ENCODE measurements around the gene AIPL1. TPM values are rescaled to one million over a fixed set of nuclear protein-coding genes. Genes with fewer than 3 reads are reported as not detected.

AIPL1 gene
- total and polyA plus RNA-seq, 8 donors = 0.06 TPM; not detected in 7

GRCh38 chr17:6421700-6422604 is 13.0 kb downstream of the AIPL1 start:
- Histone ChIP-seq H3K36me3 (no peaks in the 10 kb centered on the region), H3K27ac (no peak overlapping the region), H3K9me3 (no peaks in the 10 kb centered on the region), H3K27me3 (peaks cover 0 to 85% of the 10 kb centered on the region in 2 donors), H3K4me3 (no peak overlapping the region), H3K4me1 (no peaks in the 10 kb centered on the region)
- DNase-seq (peak; percentile 49 to 89 (median 79)), ATAC-seq (peak; percentile 95)
- intact Hi-C loops (cut with DNase I) = loop anchor here (5.0 to 10.0 kb wide), 2 partner anchors 827 to 835 kb away; no protein-coding TSS in a partner anchor
- TF ChIP-seq CTCF (IDR thresholded peaks at IDR 0.05) = peak; percentile 64 to 87

GRCh38 chr17:6420173-6420641 is 14.7 kb downstream of the AIPL1 start:
- H3K4me1 ChIP-seq = no peaks in the 10 kb centered on the region
- H3K4me3 ChIP-seq = no peak overlapping the region
- no peak overlapping the region for H3K27ac ChIP-seq
- DNase-seq (no peak), ATAC-seq (no peak)
- no peak for TF ChIP-seq CTCF (IDR thresholded peaks at IDR 0.05)
- intact Hi-C loops (cut with DNase I) = loop anchor here (5.0 to 10.0 kb wide), 2 partner anchors 825 to 833 kb away; no protein-coding TSS in a partner anchor
- peaks cover 0 to 74% of the 10 kb centered on the region in 2 donors for H3K27me3 ChIP-seq
- H3K36me3 ChIP-seq = no peaks in the 10 kb centered on the region
- no peaks in the 10 kb centered on the region for H3K9me3 ChIP-seq

- peaks cover 0 to 3% of the 10 kb centered on the region in 2 donors for H3K9me3 ChIP-seq
- TF ChIP-seq CTCF (IDR thresholded peaks at IDR 0.05) = no peak
- peaks cover 0 to 33% of the 10 kb centered on the region in 2 donors for H3K27me3 ChIP-seq
- H3K4me3 ChIP-seq = no peak overlapping the region
- DNase-seq (no peak), ATAC-seq (no peak)
- intact Hi-C loops (cut with DNase I) = no loop called here
- no peaks in the 10 kb centered on the region for H3K4me1 ChIP-seq
- no peaks in the 10 kb centered on the region for H3K36me3 ChIP-seq
- H3K27ac ChIP-seq = no peak overlapping the region
These were observed 19.3 kb downstream of the AIPL1 start for GRCh38 chr17:6415616-6416015.

- intact Hi-C loops (cut with DNase I) = no loop called here
- peaks cover 0 to 24% of the 10 kb centered on the region in 2 donors for H3K27me3 ChIP-seq
- H3K27ac ChIP-seq = no peak overlapping the region
- ATAC-seq (peak; percentile 52), DNase-seq (no peak)
- no peaks in the 10 kb centered on the region for H3K4me1 ChIP-seq
- H3K36me3 ChIP-seq = no peaks in the 10 kb centered on the region
- no peak overlapping the region for H3K4me3 ChIP-seq
- peak in 1 of 2 donors; percentile 6 for TF ChIP-seq CTCF (IDR thresholded peaks at IDR 0.05)
- H3K9me3 ChIP-seq = peaks cover 0 to 3% of the 10 kb centered on the region in 2 donors
These were observed 21.9 kb downstream of the AIPL1 start for GRCh38 chr17:6413065-6413464.

GRCh38 chr17:6408735-6409134 is 26.2 kb downstream of the AIPL1 start:
- H3K9me3 ChIP-seq = peaks cover 0 to 3% of the 10 kb centered on the region in 2 donors
- no peak overlapping the region for H3K4me3 ChIP-seq
- peaks cover 0 to 42% of the 10 kb centered on the region in 2 donors for H3K27me3 ChIP-seq
- H3K27ac ChIP-seq = no peak overlapping the region
- TF ChIP-seq CTCF (IDR thresholded peaks at IDR 0.05) = no peak
- no peaks in the 10 kb centered on the region for H3K4me1 ChIP-seq
- no peaks in the 10 kb centered on the region for H3K36me3 ChIP-seq
- DNase-seq (no peak), ATAC-seq (no peak)
- intact Hi-C loops (cut with DNase I) = no loop called here

Data from left lung (tissue), 10 donors.